HepG2 (cell line): ENCODE data around the gene COG5.

Experiments
- JUND ChIP-seq: sonication (generic); formaldehyde crosslinking; IDR thresholded peaks from 2 replicates; pipeline ENCODE4 v1.8.0; 2022; ENCODE audit warnings: mild to moderate bottlenecking, missing genetic modification reagents
- ZBTB21 ChIP-seq: sonication (generic); formaldehyde crosslinking; IDR thresholded peaks from 2 replicates; pipeline ENCODE4 v1.4.0; 2020; ENCODE audit warnings: missing genetic modification reagents
- ZNF501 ChIP-seq: sonication (generic); formaldehyde crosslinking; IDR thresholded peaks from 2 replicates; pipeline ENCODE4 v1.5.1; 2020; ENCODE audit warnings: mild to moderate bottlenecking, moderate library complexity, missing genetic modification reagents
- ZNF558 ChIP-seq: sonication (generic); formaldehyde crosslinking; IDR thresholded peaks from 2 replicates; pipeline ENCODE4 v1.9.0; 2022; ENCODE audit warnings: mild to moderate bottlenecking, missing genetic modification reagents, borderline replicate concordance
- TF ChIP-seq, protein P1 (sequence below), 2 experiments: fragments of 450-650 bp in 1 of 2; sonication (generic) in 1 of 2; formaldehyde crosslinking; IDR thresholded peaks; 2 replicates each; pipeline versions ENCODE4 v1.5.0 to v1.8.0; 2020 to 2022; ENCODE audit warnings: mild to moderate bottlenecking in 1 of 2, missing genetic modification reagents in 1 of 2

DNA sequence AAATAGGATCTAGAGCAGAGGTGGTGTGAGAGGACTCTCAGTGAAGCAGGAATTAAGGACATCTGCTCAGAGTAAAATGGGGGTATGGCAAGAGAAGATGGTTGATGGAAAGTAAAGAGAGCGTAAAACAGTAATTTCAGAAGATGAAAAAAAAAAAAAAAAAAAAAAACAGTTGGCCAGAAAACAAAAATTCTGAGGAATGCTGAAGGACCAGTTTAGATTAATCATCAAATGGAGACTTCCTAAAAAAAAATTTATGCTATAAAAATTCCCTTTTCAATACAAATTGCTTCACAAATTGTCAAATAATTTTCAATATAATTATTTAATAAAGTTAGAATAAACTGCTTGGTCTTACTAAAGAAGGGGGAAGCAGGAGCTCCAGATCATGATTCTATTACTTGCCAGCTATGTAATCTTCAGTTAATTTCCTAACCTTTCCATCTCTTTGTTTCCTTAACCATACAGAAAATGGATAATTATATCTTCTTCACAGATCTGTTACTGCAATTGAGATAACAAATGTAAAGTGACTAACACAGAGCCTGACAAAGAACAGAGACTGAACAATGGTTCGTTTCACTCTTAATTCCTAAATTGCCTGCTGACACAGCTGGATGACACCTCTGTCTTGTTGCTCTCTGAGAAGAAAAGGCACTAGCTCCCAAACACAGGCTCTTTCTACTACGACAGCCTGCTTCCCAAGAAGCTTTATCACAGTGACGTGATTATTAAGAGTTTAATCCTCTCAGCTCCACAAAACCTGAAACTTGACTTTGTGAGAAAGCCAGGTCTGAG is 158.8 kb downstream of the COG5 start:
- TF ChIP-seq ZNF501 (CRISPR knock-in tag), result no peak
- no peak for TF ChIP-seq ZBTB21
- TF ChIP-seq JUND (CRISPR knock-in tag), result no peak
- TF ChIP-seq, protein P1, sequence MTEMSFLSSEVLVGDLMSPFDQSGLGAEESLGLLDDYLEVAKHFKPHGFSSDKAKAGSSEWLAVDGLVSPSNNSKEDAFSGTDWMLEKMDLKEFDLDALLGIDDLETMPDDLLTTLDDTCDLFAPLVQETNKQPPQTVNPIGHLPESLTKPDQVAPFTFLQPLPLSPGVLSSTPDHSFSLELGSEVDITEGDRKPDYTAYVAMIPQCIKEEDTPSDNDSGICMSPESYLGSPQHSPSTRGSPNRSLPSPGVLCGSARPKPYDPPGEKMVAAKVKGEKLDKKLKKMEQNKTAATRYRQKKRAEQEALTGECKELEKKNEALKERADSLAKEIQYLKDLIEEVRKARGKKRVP (CRISPR knock-in tag; IDR thresholded peaks at IDR 0.05), result no peak
- no peak for TF ChIP-seq ZNF558
